HL-60/S4 treated with retinoic acid at 250 ng/mL for 4 days and 3 days (cell line): ENCODE measurements around the gene OBI1.

Experiments
- in situ Hi-C: fragments of 300-500 bp; cut with MboI; formaldehyde crosslinking; loops from 2 replicates; pipeline ENCODE4 v1.7.0; 2022; ENCODE audit warnings: low sequenced_read_pairs

The OBI1 gene

GRCh38 chr13:78658630-78659449, at the start of gene OBI1:
Gene OBI1, minus strand, starts transcription at chr13:78659155. Its CDS starts 35 bp downstream, at chr13:78659120.
- in situ Hi-C loops, result no loop called here

GRCh38 chr13:78701383-78701782, 42.4 kb upstream of the OBI1 start:
- in situ Hi-C loops, result no loop called here

- in situ Hi-C loops, result no loop called here
Measured at GRCh38 chr13:78700121-78700910, 41.4 kb upstream of the OBI1 start.

GRCh38 chr13:78689011-78689410, 30.1 kb upstream of the OBI1 start:
- in situ Hi-C loops, result no loop called here

GRCh38 chr13:78686461-78686860, 27.5 kb upstream of the OBI1 start:
- in situ Hi-C loops, result no loop called here

- in situ Hi-C loops, result no loop called here
Measured at GRCh38 chr13:78680576-78681350, 21.8 kb upstream of the OBI1 start.

GRCh38 chr13:78680115-78680561, 21.2 kb upstream of the OBI1 start:
- in situ Hi-C loops, result no loop called here

GRCh38 chr13:78679329-78679728, 20.4 kb upstream of the OBI1 start:
- in situ Hi-C loops, result no loop called here

- in situ Hi-C loops, result no loop called here
Measured at GRCh38 chr13:78675112-78675511, 16.2 kb upstream of the OBI1 start.

GRCh38 chr13:78674638-78675037, 15.7 kb upstream of the OBI1 start:
- in situ Hi-C loops, result no loop called here

- in situ Hi-C loops, result no loop called here
Measured at GRCh38 chr13:78662467-78662866, 3.5 kb upstream of the OBI1 start.

GRCh38 chr13:78660495-78660857, 1.5 kb upstream of the OBI1 start:
- in situ Hi-C loops, result no loop called here

GRCh38 chr13:78659732-78660494, 958 bp upstream of the OBI1 start:
- in situ Hi-C loops, result no loop called here

GRCh38 chr13:78659450-78659730, 435 bp upstream of the OBI1 start:
- in situ Hi-C loops, result no loop called here

GRCh38 chr13:78657699-78658629, 991 bp downstream of the OBI1 start:
- in situ Hi-C loops, result no loop called here

- in situ Hi-C loops, result no loop called here
Measured at GRCh38 chr13:78655906-78656305, 3.0 kb downstream of the OBI1 start.

GRCh38 chr13:78655007-78655406, 3.9 kb downstream of the OBI1 start:
- in situ Hi-C loops, result no loop called here

GRCh38 chr13:78652651-78653050, 6.3 kb downstream of the OBI1 start:
- in situ Hi-C loops, result no loop called here

GRCh38 chr13:78650717-78651083, 8.3 kb downstream of the OBI1 start:
- in situ Hi-C loops, result no loop called here
